GM12865 (cell line): Measurements from ENCODE around the gene TMEM44.

Source experiments
- DNase-seq: peaks from one replicate; pipeline ENCODE4 v3.0.0; 2010; ENCODE audit warnings: low read depth
- H3K4me3 ChIP-seq: 2 replicates; pipeline ENCODE4 v1.5.1; 2011; ENCODE audit warnings: mild to moderate bottlenecking, low read depth, low read length, control low read depth
- CTCF ChIP-seq: IDR thresholded peaks from 2 replicates; pipeline ENCODE4 v1.5.1; 2011; ENCODE audit warnings: low read length, control low read depth, low read depth, inconsistent platforms; ENCODE audit not compliant: insufficient read depth; ENCODE audit errors: missing control alignments

Gene TMEM44

GRCh38 chr3:194633349-194634004 lies at the start of gene TMEM44:
TSS of gene TMEM44 (minus strand) at chr3:194633419. CDS start at chr3:194633215, 204 bp downstream.
- peak; percentile 67 for TF ChIP-seq CTCF
- peak; percentile 87 for DNase-seq
- H3K4me3 ChIP-seq = peak within 1 kb of the TSS; percentile 86

GRCh38 chr3:194682694-194683310 lies 49.6 kb upstream of the TMEM44 start:
- no peak overlapping the region for H3K4me3 ChIP-seq
- DNase-seq = peak; percentile 89

GRCh38 chr3:194682189-194682693 lies 49.0 kb upstream of the TMEM44 start:
- no peak for DNase-seq
- TF ChIP-seq CTCF = no peak
- H3K4me3 ChIP-seq = no peak overlapping the region

More at GRCh38 chr3:194682694-194683310, 49.6 kb upstream of the TMEM44 start:
- TF ChIP-seq CTCF = peak; percentile 88

- H3K4me3 ChIP-seq = no peak overlapping the region
- DNase-seq = no peak
- no peak for TF ChIP-seq CTCF
Measured at GRCh38 chr3:194680888-194681615, 47.8 kb upstream of the TMEM44 start.

GRCh38 chr3:194676471-194676870 lies 43.3 kb upstream of the TMEM44 start:
- no peak for DNase-seq
- H3K4me3 ChIP-seq = no peak overlapping the region
- TF ChIP-seq CTCF = no peak

GRCh38 chr3:194675680-194676079 lies 42.5 kb upstream of the TMEM44 start:
- peak; percentile 27 for DNase-seq
- H3K4me3 ChIP-seq = no peak overlapping the region
- no peak for TF ChIP-seq CTCF
